ENCODE data around the gene DFFA. TPM values are rescaled to one million over a fixed set of nuclear protein-coding genes. Genes with fewer than 3 reads are reported as not detected.

Gene DFFA
- total and polyA plus RNA-seq, 9 of the 15 experiments (the other 6 are each of a cell fraction or from before 2014, with no cell fraction given) = 39.6 to 74.8 (median 59.2) TPM

DNA sequence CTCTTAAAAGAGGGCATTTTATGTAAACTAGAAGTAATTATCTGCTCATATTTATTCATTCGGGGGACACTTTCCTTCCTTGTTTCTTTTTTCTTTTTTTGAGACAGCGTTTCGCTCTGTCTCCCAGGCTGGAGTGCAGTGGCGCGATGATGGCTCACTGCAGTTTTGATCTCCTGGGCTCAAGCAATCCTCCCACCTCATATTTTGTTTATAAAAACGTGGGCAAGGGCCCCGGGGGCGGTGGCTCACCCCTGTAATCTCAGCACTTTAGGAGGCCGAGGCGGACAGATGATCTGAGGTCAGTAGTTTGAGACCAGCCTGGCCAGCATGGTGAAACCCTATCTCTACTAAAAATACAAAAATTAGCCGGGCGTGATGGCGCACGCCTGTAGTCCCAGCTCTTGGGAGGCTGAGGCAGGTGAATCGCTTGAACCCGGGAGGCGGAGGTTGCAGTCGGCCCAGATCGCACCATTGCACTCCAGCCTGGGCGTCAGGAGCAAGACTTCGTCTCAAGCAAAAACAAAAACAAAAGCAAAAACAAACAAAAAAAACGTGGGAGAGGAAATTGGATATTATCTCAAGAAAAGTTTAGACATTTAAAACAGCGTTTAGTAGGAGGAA is 926 bp upstream of the DFFA start (continued):
- TF ChIP-seq DMBX1 (CRISPR knock-in tag; IDR thresholded peaks at IDR 0.05; ENCODE audit: borderline replicate concordance) (peak; percentile 48; the same call in 1 of the 2 replicates), CXXC5 (CRISPR knock-in tag; IDR thresholded peaks at IDR 0.05) (peak; percentile 26), FOXJ2 (tag; IDR thresholded peaks at IDR 0.05) (no peak), KDM5B (IDR thresholded peaks at IDR 0.05; ENCODE audit: insufficient replicate concordance, low read depth, low read length) (peak; percentile 36), SIN3A (IDR thresholded peaks at IDR 0.05; ENCODE audit: borderline replicate concordance in 2 of 2, control insufficient read depth in 1 of 2, low read depth in 2 of 2, low read length in 2 of 2) (no peak), ZNF668 (CRISPR knock-in tag; IDR thresholded peaks at IDR 0.05) (no peak), SUPT5H (IDR thresholded peaks at IDR 0.05) (no peak), SAFB (IDR thresholded peaks at IDR 0.05; ENCODE audit: borderline replicate concordance, low read depth, low read length) (no peak), TAF1 (IDR thresholded peaks at IDR 0.05; ENCODE audit: control insufficient read depth, extremely low read depth, insufficient read depth, low read length, severe bottlenecking) (peak; percentile 49), ZNF586 (CRISPR knock-in tag; conservative IDR thresholded peaks at IDR 0.05) (no peak), TBL1XR1 (IDR thresholded peaks at IDR 0.05; ENCODE audit: low read length in 2 of 2) (0 out of 4 replicates have a peak, but pooled peaks of 1 of the 2 experiments have one; percentile 34), ZNF316 (IDR thresholded peaks at IDR 0.05) (no peak), PHB (CRISPR knock-in tag; IDR thresholded peaks at IDR 0.05) (no peak), SETDB1 (IDR thresholded peaks at IDR 0.05; ENCODE audit: low read length) (no peak)
- TF ChIP-seq, protein P1, sequence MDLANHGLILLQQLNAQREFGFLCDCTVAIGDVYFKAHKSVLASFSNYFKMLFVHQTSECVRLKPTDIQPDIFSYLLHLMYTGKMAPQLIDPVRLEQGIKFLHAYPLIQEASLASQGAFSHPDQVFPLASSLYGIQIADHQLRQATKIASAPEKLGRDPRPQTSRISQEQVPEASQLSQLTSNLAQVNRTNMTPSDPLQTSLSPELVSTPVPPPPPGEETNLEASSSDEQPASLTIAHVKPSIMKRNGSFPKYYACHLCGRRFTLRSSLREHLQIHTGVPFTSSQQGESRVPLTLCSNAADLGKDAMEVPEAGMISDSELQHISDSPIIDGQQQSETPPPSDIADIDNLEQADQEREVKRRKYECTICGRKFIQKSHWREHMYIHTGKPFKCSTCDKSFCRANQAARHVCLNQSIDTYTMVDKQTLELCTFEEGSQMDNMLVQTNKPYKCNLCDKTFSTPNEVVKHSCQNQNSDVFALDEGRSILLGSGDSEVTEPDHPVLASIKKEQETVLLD (IDR thresholded peaks at IDR 0.05) = peak; percentile 41
- TF ChIP-seq, protein P2, sequence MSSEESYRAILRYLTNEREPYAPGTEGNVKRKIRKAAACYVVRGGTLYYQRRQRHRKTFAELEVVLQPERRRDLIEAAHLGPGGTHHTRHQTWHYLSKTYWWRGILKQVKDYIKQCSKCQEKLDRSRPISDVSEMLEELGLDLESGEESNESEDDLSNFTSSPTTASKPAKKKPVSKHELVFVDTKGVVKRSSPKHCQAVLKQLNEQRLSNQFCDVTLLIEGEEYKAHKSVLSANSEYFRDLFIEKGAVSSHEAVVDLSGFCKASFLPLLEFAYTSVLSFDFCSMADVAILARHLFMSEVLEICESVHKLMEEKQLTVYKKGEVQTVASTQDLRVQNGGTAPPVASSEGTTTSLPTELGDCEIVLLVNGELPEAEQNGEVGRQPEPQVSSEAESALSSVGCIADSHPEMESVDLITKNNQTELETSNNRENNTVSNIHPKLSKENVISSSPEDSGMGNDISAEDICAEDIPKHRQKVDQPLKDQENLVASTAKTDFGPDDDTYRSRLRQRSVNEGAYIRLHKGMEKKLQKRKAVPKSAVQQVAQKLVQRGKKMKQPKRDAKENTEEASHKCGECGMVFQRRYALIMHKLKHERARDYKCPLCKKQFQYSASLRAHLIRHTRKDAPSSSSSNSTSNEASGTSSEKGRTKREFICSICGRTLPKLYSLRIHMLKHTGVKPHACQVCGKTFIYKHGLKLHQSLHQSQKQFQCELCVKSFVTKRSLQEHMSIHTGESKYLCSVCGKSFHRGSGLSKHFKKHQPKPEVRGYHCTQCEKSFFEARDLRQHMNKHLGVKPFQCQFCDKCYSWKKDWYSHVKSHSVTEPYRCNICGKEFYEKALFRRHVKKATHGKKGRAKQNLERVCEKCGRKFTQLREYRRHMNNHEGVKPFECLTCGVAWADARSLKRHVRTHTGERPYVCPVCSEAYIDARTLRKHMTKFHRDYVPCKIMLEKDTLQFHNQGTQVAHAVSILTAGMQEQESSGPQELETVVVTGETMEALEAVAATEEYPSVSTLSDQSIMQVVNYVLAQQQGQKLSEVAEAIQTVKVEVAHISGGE (CRISPR knock-in tag; IDR thresholded peaks at IDR 0.05) = no peak
- TF ChIP-seq, protein P3, sequence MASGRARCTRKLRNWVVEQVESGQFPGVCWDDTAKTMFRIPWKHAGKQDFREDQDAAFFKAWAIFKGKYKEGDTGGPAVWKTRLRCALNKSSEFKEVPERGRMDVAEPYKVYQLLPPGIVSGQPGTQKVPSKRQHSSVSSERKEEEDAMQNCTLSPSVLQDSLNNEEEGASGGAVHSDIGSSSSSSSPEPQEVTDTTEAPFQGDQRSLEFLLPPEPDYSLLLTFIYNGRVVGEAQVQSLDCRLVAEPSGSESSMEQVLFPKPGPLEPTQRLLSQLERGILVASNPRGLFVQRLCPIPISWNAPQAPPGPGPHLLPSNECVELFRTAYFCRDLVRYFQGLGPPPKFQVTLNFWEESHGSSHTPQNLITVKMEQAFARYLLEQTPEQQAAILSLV (tag; IDR thresholded peaks at IDR 0.05) = no peak

All from K562 (cell line).